Lower lobe of right lung (tissue), 2 donors: ENCODE data around the gene RNLS. TPM values are rescaled to one million over a fixed set of nuclear protein-coding genes. Genes with fewer than 3 reads are reported as not detected.

ENCODE experiments used
- ATAC-seq, 2 donors: fragments of 200-7000 bp; cut with Tn5 transposase; one replicate each; pipeline ENCODE4 v1.9.1; 2020 to 2022; ENCODE audit warnings: mild to moderate bottlenecking in 2 of 2, moderate library complexity in 2 of 2
- DNase-seq: peaks from one replicate; pipeline ENCODE4 v3.0.0-alpha.2; 2020
- H3K27ac ChIP-seq: fragments of 200-600 bp; one replicate; pipeline ENCODE4 v1.8.0; 2022
- H3K27me3 ChIP-seq: fragments of 200-600 bp; one replicate; pipeline ENCODE4 v1.8.0; 2022; ENCODE audit warnings: low read depth
- H3K36me3 ChIP-seq: fragments of 200-600 bp; one replicate; pipeline ENCODE4 v1.8.0; 2022; ENCODE audit warnings: mild to moderate bottlenecking
- H3K4me1 ChIP-seq: fragments of 200-600 bp; one replicate; pipeline ENCODE4 v1.8.0; 2022
- H3K4me3 ChIP-seq: fragments of 200-600 bp; one replicate; pipeline ENCODE4 v1.8.0; 2022; ENCODE audit warnings: mild to moderate bottlenecking
- H3K9me3 ChIP-seq: fragments of 200-600 bp; one replicate; pipeline ENCODE4 v1.8.0; 2022
- CTCF ChIP-seq: fragments of 200-600 bp; IDR thresholded peaks from one replicate; pipeline ENCODE4 v1.8.0; 2022; ENCODE audit warnings: antibody characterized with exemption, mild to moderate bottlenecking
- intact Hi-C: fragments of 100-400 bp; cut with DNase I; formaldehyde crosslinking; loops from one replicate; pipeline ENCODE4 v1.11.0; 2022
- total RNA-seq: library from RNA; stranded (reverse); fragmentation: NEBNext Ultra II Directional; extraction: Animal tissue kit (Norgen Biotek cat#: 25700); gene quantifications from one replicate; pipeline ENCODE4 v1.2.1, GENCODE V29; 2021
- donor health status: DM: no; HTN: yes; CAD: no; lungs with severe emphysema.

RNLS gene
- total RNA-seq, 1 donor from 2014 or later: 9.6 TPM

GRCh38 chr10:88457660-88458059 is 125.5 kb downstream of the RNLS start:
- DNase-seq: no peak
- Histone ChIP-seq H3K4me1 (no peaks in the 10 kb centered on the region), H3K36me3 (no peaks in the 10 kb centered on the region), H3K4me3 (no peak overlapping the region), H3K27me3 (no peaks in the 10 kb centered on the region), H3K27ac (no peak overlapping the region), H3K9me3 (no peaks in the 10 kb centered on the region)
- TF ChIP-seq CTCF: no peak
- ATAC-seq: no peak
- intact Hi-C loops: no loop called here

GRCh38 chr10:88456730-88457129 is 126.4 kb downstream of the RNLS start:
- H3K4me1 ChIP-seq: no peaks in the 10 kb centered on the region
- H3K27me3 ChIP-seq: no peaks in the 10 kb centered on the region
- no peaks in the 10 kb centered on the region for H3K9me3 ChIP-seq
- H3K36me3 ChIP-seq: no peaks in the 10 kb centered on the region
- no peak for TF ChIP-seq CTCF
- no peak for DNase-seq
- no peak overlapping the region for H3K27ac ChIP-seq
- intact Hi-C loops: no loop called here
- no peak overlapping the region for H3K4me3 ChIP-seq
- ATAC-seq: no peak

GRCh38 chr10:88455831-88456230 is 127.3 kb downstream of the RNLS start:
- DNase-seq: no peak
- Histone ChIP-seq H3K27me3 (no peaks in the 10 kb centered on the region), H3K36me3 (no peaks in the 10 kb centered on the region), H3K9me3 (no peaks in the 10 kb centered on the region), H3K27ac (no peak overlapping the region), H3K4me3 (no peak overlapping the region), H3K4me1 (no peaks in the 10 kb centered on the region)
- intact Hi-C loops: no loop called here
- no peak for ATAC-seq
- no peak for TF ChIP-seq CTCF

- no peaks in the 10 kb centered on the region for H3K9me3 ChIP-seq
- H3K4me1 ChIP-seq: no peaks in the 10 kb centered on the region
- ATAC-seq (no peak), DNase-seq (no peak)
- H3K27me3 ChIP-seq: no peaks in the 10 kb centered on the region
- no peak overlapping the region for H3K4me3 ChIP-seq
- intact Hi-C loops: no loop called here
- no peaks in the 10 kb centered on the region for H3K36me3 ChIP-seq
- no peak for TF ChIP-seq CTCF
- H3K27ac ChIP-seq: no peak overlapping the region
Measured at GRCh38 chr10:88450201-88450600, 132.9 kb downstream of the RNLS start.

GRCh38 chr10:88442716-88443115 is 140.4 kb downstream of the RNLS start:
- no peak for ATAC-seq
- no peak overlapping the region for H3K4me3 ChIP-seq
- DNase-seq: no peak
- no peak for TF ChIP-seq CTCF
- H3K36me3 ChIP-seq: no peaks in the 10 kb centered on the region
- no peaks in the 10 kb centered on the region for H3K9me3 ChIP-seq
- intact Hi-C loops: no loop called here
- no peak overlapping the region for H3K27ac ChIP-seq
- no peaks in the 10 kb centered on the region for H3K27me3 ChIP-seq
- no peaks in the 10 kb centered on the region for H3K4me1 ChIP-seq

- DNase-seq (no peak), ATAC-seq (no peak)
- Histone ChIP-seq H3K27ac (no peak overlapping the region), H3K9me3 (no peaks in the 10 kb centered on the region), H3K4me1 (no peaks in the 10 kb centered on the region), H3K36me3 (no peaks in the 10 kb centered on the region), H3K4me3 (no peak overlapping the region), H3K27me3 (no peaks in the 10 kb centered on the region)
- intact Hi-C loops: no loop called here
- TF ChIP-seq CTCF: no peak
Measured at GRCh38 chr10:88440541-88440940, 142.6 kb downstream of the RNLS start.
